GM21526 (cell line): ENCODE results near the gene SCN7A.
A peak's percentile ranks its signal among the peaks of the same experiment; 100 is the strongest.

ENCODE experiments used
- ATAC-seq: cut with Tn5 transposase; IDR thresholded peaks from one replicate; pipeline ENCODE4 v1.9.1; 2021; ENCODE audit warnings: moderate library complexity; ENCODE audit not compliant: unreplicated experiment, low FRiP score

SCN7A gene

GRCh38 chr2:166406374-166406773 lies 87.7 kb downstream of the SCN7A start:
- no peak for ATAC-seq

GRCh38 chr2:166405569-166405926 lies 88.5 kb downstream of the SCN7A start:
- ATAC-seq: no peak

- ATAC-seq: no peak
These were observed 89.0 kb downstream of the SCN7A start for GRCh38 chr2:166404831-166405568.

- ATAC-seq: no peak
These were observed 99.8 kb downstream of the SCN7A start for GRCh38 chr2:166394245-166394644.

GRCh38 chr2:166393008-166393407 lies 101.0 kb downstream of the SCN7A start:
- no peak for ATAC-seq

GRCh38 chr2:166388481-166389070 lies 105.5 kb downstream of the SCN7A start:
- no peak for ATAC-seq

GRCh38 chr2:166385313-166385712 lies 108.7 kb downstream of the SCN7A start:
- ATAC-seq: no peak

GRCh38 chr2:166384774-166385173 lies 109.3 kb downstream of the SCN7A start:
- ATAC-seq: no peak

- ATAC-seq: no peak
These were observed 111.6 kb downstream of the SCN7A start for GRCh38 chr2:166382448-166382847.

- no peak for ATAC-seq
These were observed 113.4 kb downstream of the SCN7A start for GRCh38 chr2:166380615-166381014.

GRCh38 chr2:166376873-166377272 lies 117.2 kb downstream of the SCN7A start:
- ATAC-seq: no peak

- ATAC-seq: peak; percentile 7
These were observed 117.6 kb downstream of the SCN7A start for GRCh38 chr2:166376488-166376828.

GRCh38 chr2:166375736-166376487 lies 118.1 kb downstream of the SCN7A start, which contains the start of gene SCN9A:
Gene SCN9A, minus strand, starts transcription at chr2:166375944. Its CDS starts 64,188 bp downstream, at chr2:166311756.
- peak; percentile 81 for ATAC-seq

- ATAC-seq: peak; percentile 43
These were observed 118.8 kb downstream of the SCN7A start for GRCh38 chr2:166375195-166375735.

- ATAC-seq: no peak
These were observed 120.1 kb downstream of the SCN7A start for GRCh38 chr2:166373951-166374350.

GRCh38 chr2:166373539-166373938 lies 120.5 kb downstream of the SCN7A start:
- ATAC-seq: no peak

GRCh38 chr2:166373105-166373504 lies 120.9 kb downstream of the SCN7A start:
- no peak for ATAC-seq

GRCh38 chr2:166372046-166372445 lies 122.0 kb downstream of the SCN7A start:
- ATAC-seq: no peak

- ATAC-seq: no peak
These were observed 128.1 kb downstream of the SCN7A start for GRCh38 chr2:166365803-166366420.

GRCh38 chr2:166365239-166365638 lies 128.8 kb downstream of the SCN7A start:
- no peak for ATAC-seq
